NT2/D1 (cell line): ENCODE measurements around the gene RBM5.

Source experiments
- SUZ12 ChIP-seq: IDR thresholded peaks from 2 replicates; pipeline ENCODE4 v1.6.1; 2011; ENCODE audit not compliant: insufficient read length, insufficient read depth; ENCODE audit errors: extremely low read depth
- YY1 ChIP-seq: IDR thresholded peaks from 2 replicates; pipeline ENCODE4 v1.6.1; 2011; ENCODE audit not compliant: insufficient read length, insufficient read depth
- ZNF274 ChIP-seq: IDR thresholded peaks from 2 replicates; pipeline ENCODE4 v1.6.1; 2011; ENCODE audit warnings: mild to moderate bottlenecking, low read depth, low read length

GRCh38 chr3:50167841-50168209 is 79.1 kb downstream of the RBM5 start:
- TF ChIP-seq YY1 (no peak), SUZ12 (no peak), ZNF274 (no peak)
